Natural killer cell (primary cell): ENCODE data around the gene KIF19. TPM values are rescaled to one million over a fixed set of nuclear protein-coding genes. Genes with fewer than 3 reads are reported as not detected.

Source experiments
- ATAC-seq, 3 donors: fragments of 150-1000 bp in 2 of 3; fragments of 200-7000 bp in 1 of 3; cut with Tn5 transposase; 1 replicate in 1 of 3; 2 replicates in 2 of 3; pipeline ENCODE4 v1.10.0; 2021; ENCODE audit warnings: mild to moderate bottlenecking in 2 of 3, moderate library complexity in 2 of 3
- DNase-seq, 2 donors: peaks; one replicate each; pipeline versions ENCODE4 v3.0.0 to v3.0.0-alpha.2; 2013 to 2021; ENCODE audit warnings: mixed read lengths in 1 of 2
- H3K27ac ChIP-seq: one replicate; pipeline ENCODE4 v1.5.1; 2013; ENCODE audit warnings: mild to moderate bottlenecking, low read length
- H3K27me3 ChIP-seq: one replicate; pipeline ENCODE4 v1.6.1; 2013; ENCODE audit warnings: low read length; ENCODE audit not compliant: control insufficient read depth, insufficient read depth
- H3K36me3 ChIP-seq: one replicate; pipeline ENCODE4 v1.6.1; 2013; ENCODE audit warnings: low read length; ENCODE audit not compliant: control insufficient read depth, insufficient read depth
- H3K4me1 ChIP-seq: one replicate; pipeline ENCODE4 v1.6.1; 2013; ENCODE audit warnings: low read length; ENCODE audit not compliant: control insufficient read depth, insufficient read depth
- H3K4me3 ChIP-seq: one replicate; pipeline ENCODE4 v1.5.1; 2013; ENCODE audit warnings: low read length
- H3K9me3 ChIP-seq: one replicate; pipeline ENCODE4 v1.6.1; 2013; ENCODE audit warnings: low read length; ENCODE audit not compliant: control insufficient read depth, insufficient read depth
- H3K27ac Mint-ChIP-seq, 2 donors: one replicate each; pipeline ENCODE4 v1.8.0; 2022; ENCODE audit warnings: mild to moderate bottlenecking in 2 of 2, mixed read lengths in 2 of 2, moderate library complexity in 1 of 2
- H3K27me3 Mint-ChIP-seq, 2 donors: one replicate each; pipeline ENCODE4 v1.8.0; 2022; ENCODE audit warnings: low read depth in 2 of 2, mixed read lengths in 2 of 2
- H3K36me3 Mint-ChIP-seq: one replicate; pipeline ENCODE4 v1.8.0; 2022; ENCODE audit warnings: mixed read lengths
- H3K4me1 Mint-ChIP-seq, 2 donors: one replicate each; pipeline ENCODE4 v1.8.0; 2022; ENCODE audit warnings: mixed read lengths in 2 of 2
- H3K4me3 Mint-ChIP-seq: one replicate; pipeline ENCODE4 v1.8.0; 2022; ENCODE audit warnings: mild to moderate bottlenecking, moderate library complexity, mixed read lengths
- H3K9me3 Mint-ChIP-seq, 2 donors: one replicate each; pipeline ENCODE4 v1.8.0; 2022; ENCODE audit warnings: mixed read lengths in 2 of 2
- CTCF ChIP-seq: fragments of 200-600 bp; IDR thresholded peaks from one replicate; pipeline ENCODE4 v1.8.0; 2022; ENCODE audit warnings: antibody characterized with exemption
- WGBS: methylation state at CpG from one replicate; pipeline ENCODE4 v1.1.7; 2013; ENCODE audit warnings: missing lambda C conversion rate; ENCODE audit not compliant: insufficient coverage; 5-methylcytosine and 5-hydroxymethylcytosine counted together
- intact Hi-C: fragments of 100-400 bp; cut with micrococcal nuclease; formaldehyde crosslinking; loops from one replicate; pipeline ENCODE4 v1.14.2; 2022
- total RNA-seq, 4 donors: library from RNA; stranded (reverse); fragments of 120-200 nt in 1 of 4; gene quantifications; one replicate each; pipeline versions ENCODE4 v1.2.3 to v1.2.4, GENCODE V29; 2013 to 2022

The KIF19 gene
- total RNA-seq, 3 donors from 2014 or later (not counting 1 experiment from before 2014, with no cell fraction given) = 1.7 to 7.1 (median 6.1) TPM

- no peak overlapping the region for H3K27ac ChIP-seq
- H3K4me1 Mint-ChIP-seq = no peaks in the 10 kb centered on the region
- intact Hi-C loops = no loop called here
Measured at GRCh38 chr17:74295625-74296547, 30.1 kb upstream of the KIF19 start.

GRCh38 chr17:74296548-74296936 lies 29.5 kb upstream of the KIF19 start:
- no peaks in the 10 kb centered on the region for H3K36me3 ChIP-seq
- no peak overlapping the region for H3K4me3 ChIP-seq
- peaks cover 0 to 5% of the 10 kb centered on the region in 2 donors for H3K4me1 Mint-ChIP-seq
- DNase-seq (peak in 1 of 2 donors; percentile 68), ATAC-seq (peak; percentile 42 to 61 (median 44))
- no peak overlapping the region for H3K4me3 Mint-ChIP-seq
- no peak overlapping the region for H3K27ac ChIP-seq
- H3K4me1 ChIP-seq = peaks cover 5% of the 10 kb centered on the region
- H3K27me3 Mint-ChIP-seq = no peaks in the 10 kb centered on the region
- H3K27ac Mint-ChIP-seq = no peak overlapping the region
- intact Hi-C loops = no loop called here
- no peaks in the 10 kb centered on the region for H3K9me3 ChIP-seq
- H3K9me3 Mint-ChIP-seq = no peaks in the 10 kb centered on the region
- H3K27me3 ChIP-seq = no peaks in the 10 kb centered on the region
- peak; percentile 11 for TF ChIP-seq CTCF
- 6% methylated on average over 5 of the region's 5 CpGs for WGBS
- H3K36me3 Mint-ChIP-seq = no peaks in the 10 kb centered on the region

More at GRCh38 chr17:74295625-74296547, 30.1 kb upstream of the KIF19 start:
- ATAC-seq (peak in 1 of 3 donors; percentile 18), DNase-seq (no peak)
- 92% methylated on average over 9 of the region's 10 CpGs for WGBS
- H3K9me3 ChIP-seq = no peaks in the 10 kb centered on the region
- H3K9me3 Mint-ChIP-seq = no peaks in the 10 kb centered on the region
- no peak overlapping the region for H3K4me3 ChIP-seq
- H3K36me3 Mint-ChIP-seq = no peaks in the 10 kb centered on the region
- no peaks in the 10 kb centered on the region for H3K27me3 ChIP-seq
- H3K27me3 Mint-ChIP-seq = no peaks in the 10 kb centered on the region
- no peak for TF ChIP-seq CTCF
- no peaks in the 10 kb centered on the region for H3K4me1 ChIP-seq
- no peak overlapping the region for H3K27ac Mint-ChIP-seq
- H3K4me3 Mint-ChIP-seq = no peak overlapping the region
- no peaks in the 10 kb centered on the region for H3K36me3 ChIP-seq

GRCh38 chr17:74297941-74298340 lies 28.1 kb upstream of the KIF19 start:
- peaks cover 0 to 5% of the 10 kb centered on the region in 2 donors for H3K4me1 Mint-ChIP-seq
- H3K4me3 Mint-ChIP-seq = no peak overlapping the region
- Histone ChIP-seq H3K27me3 (no peaks in the 10 kb centered on the region), H3K36me3 (no peaks in the 10 kb centered on the region), H3K27ac (no peak overlapping the region), H3K4me3 (no peak overlapping the region), H3K9me3 (no peaks in the 10 kb centered on the region), H3K4me1 (peaks cover 5% of the 10 kb centered on the region)
- WGBS = 82% methylated on average over 4 of the region's 4 CpGs
- ATAC-seq = no peak
- H3K9me3 Mint-ChIP-seq = no peaks in the 10 kb centered on the region
- no peaks in the 10 kb centered on the region for H3K36me3 Mint-ChIP-seq
- TF ChIP-seq CTCF = no peak
- DNase-seq = no peak
- no peak overlapping the region for H3K27ac Mint-ChIP-seq
- H3K27me3 Mint-ChIP-seq = no peaks in the 10 kb centered on the region
- intact Hi-C loops = no loop called here
